ENCODE data around the gene PAK1IP1.
A peak's percentile ranks its signal among the peaks of the same experiment; 100 is the strongest.

Gene PAK1IP1

DNA sequence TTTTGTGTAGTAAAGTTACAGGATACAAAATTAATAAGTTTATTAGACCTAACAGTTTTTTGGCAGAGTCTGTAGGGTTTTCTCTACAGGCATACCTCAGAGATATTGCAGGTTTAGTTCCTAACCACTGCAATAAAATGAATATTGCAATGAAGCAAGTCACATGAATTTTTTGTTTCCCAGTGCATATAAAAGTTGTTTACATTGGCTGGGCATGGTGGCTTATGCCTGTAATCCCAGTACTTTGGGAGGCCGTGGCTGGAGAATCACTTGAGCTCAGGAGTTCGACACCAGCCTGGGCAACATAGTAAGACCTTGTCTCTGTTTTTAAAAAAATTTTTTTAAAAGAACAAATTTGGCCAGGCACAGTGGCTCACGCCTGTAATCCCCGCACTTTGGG lies 16.3 kb upstream of the PAK1IP1 start:
- Histone ChIP-seq H3K36me3 (ENCODE audit: insufficient read depth, low read length) (no peaks in the 10 kb centered on the region), H3K9me2 (replicated peaks; ENCODE audit: low read depth, low read length) (no peaks in the 10 kb centered on the region), H2AFZ (ENCODE audit: low read length) (no peak overlapping the region), H3K4me2 (ENCODE audit: low read depth, low read length, poor library complexity, severe bottlenecking) (no peak overlapping the region), H3K4me3 (ENCODE audit: low read length, poor library complexity, severe bottlenecking) (no peak overlapping the region), H3K27me3 (ENCODE audit: insufficient read depth, low read length, poor library complexity, severe bottlenecking) (no peaks in the 10 kb centered on the region), H3F3A (ENCODE audit: low read depth) (no peaks in the 10 kb centered on the region), H3K79me2 (ENCODE audit: insufficient read depth, low read length) (no peaks in the 10 kb centered on the region), H4K20me1 (ENCODE audit: insufficient read depth, low read length, poor library complexity, severe bottlenecking) (no peaks in the 10 kb centered on the region), H3K9me3 (ENCODE audit: insufficient read depth, low read depth, low read length) (peaks cover 2% of the 10 kb centered on the region; the same call in 1 of the 2 replicates), H3K4me1 (ENCODE audit: insufficient read depth, low read length, poor library complexity, severe bottlenecking) (peaks cover 5% of the 10 kb centered on the region), H3K9ac (ENCODE audit: low read depth, low read length, poor library complexity, severe bottlenecking) (no peak overlapping the region)
- TF ChIP-seq, protein P1, sequence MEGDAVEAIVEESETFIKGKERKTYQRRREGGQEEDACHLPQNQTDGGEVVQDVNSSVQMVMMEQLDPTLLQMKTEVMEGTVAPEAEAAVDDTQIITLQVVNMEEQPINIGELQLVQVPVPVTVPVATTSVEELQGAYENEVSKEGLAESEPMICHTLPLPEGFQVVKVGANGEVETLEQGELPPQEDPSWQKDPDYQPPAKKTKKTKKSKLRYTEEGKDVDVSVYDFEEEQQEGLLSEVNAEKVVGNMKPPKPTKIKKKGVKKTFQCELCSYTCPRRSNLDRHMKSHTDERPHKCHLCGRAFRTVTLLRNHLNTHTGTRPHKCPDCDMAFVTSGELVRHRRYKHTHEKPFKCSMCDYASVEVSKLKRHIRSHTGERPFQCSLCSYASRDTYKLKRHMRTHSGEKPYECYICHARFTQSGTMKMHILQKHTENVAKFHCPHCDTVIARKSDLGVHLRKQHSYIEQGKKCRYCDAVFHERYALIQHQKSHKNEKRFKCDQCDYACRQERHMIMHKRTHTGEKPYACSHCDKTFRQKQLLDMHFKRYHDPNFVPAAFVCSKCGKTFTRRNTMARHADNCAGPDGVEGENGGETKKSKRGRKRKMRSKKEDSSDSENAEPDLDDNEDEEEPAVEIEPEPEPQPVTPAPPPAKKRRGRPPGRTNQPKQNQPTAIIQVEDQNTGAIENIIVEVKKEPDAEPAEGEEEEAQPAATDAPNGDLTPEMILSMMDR (conservative IDR thresholded peaks at IDR 0.05; ENCODE audit: low read length): no peak
- TF ChIP-seq EZH2phosphoT487 (IDR thresholded peaks at IDR 0.05; ENCODE audit: borderline replicate concordance): no peak

DNA sequence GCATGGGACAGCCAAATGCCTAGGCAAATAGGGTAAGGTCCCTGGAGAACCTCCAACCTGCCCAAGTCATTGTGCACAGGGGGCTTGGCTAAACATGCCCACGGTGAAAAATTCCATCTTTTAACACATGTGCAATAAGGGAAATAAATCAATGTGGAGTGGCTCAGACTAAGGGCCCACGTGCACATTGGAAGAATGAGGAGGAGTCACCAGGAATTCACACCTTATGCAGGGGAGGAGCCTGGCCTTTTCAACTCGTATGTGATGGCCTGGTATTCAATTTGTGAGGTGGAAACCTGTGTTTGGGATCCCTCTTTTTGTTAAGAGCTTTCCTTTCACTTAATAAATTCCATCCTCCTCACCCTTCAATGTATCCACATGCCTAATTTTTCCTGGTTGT lies 13.0 kb upstream of the PAK1IP1 start:
- Histone ChIP-seq H3K4me2 (ENCODE audit: low read depth, low read length, poor library complexity, severe bottlenecking) (no peak overlapping the region), H3K4me3 (ENCODE audit: low read length, poor library complexity, severe bottlenecking) (no peak overlapping the region)

DNA sequence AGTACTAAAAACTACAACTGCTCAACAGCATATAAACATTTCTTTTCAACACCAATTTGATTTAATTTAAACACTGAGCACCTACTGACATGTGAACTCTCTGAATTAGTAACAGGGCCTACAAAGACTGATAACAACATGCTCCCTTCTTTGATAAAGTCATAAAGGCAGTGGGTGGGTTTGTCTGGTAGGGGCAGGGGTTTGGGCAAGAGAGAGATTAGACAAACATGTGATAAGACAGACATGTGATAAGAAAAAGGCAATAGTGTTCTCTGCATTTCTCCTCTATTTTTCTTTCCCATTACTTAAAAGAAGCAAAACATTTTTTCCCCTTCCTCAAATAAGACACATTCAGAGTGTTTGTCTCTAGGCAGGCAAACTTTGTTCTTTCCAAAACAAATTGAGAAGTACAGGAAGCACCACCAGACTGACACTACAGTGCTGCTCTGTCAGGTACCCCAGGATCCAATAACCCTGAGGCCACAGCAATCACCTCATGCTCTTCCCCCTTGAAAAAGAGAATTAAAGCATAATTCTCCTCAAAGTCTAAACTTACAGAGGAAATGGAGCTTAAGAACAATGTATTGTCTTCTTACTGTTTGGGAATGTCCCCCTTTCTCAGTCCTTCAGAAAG lies 12.3 kb upstream of the PAK1IP1 start:
- Histone ChIP-seq H3K79me2 (ENCODE audit: insufficient read depth, low read length) (no peaks in the 10 kb centered on the region), H3K27me3 (ENCODE audit: insufficient read depth, low read length, poor library complexity, severe bottlenecking) (no peaks in the 10 kb centered on the region), H3K4me1 (ENCODE audit: insufficient read depth, low read length, poor library complexity, severe bottlenecking) (peaks cover 5% of the 10 kb centered on the region), H3K9me3 (ENCODE audit: insufficient read depth, low read depth, low read length) (peaks cover 2% of the 10 kb centered on the region; the same call in 1 of the 2 replicates), H2AFZ (ENCODE audit: low read length) (peak overlapping the region; percentile 73), H3K4me3 (ENCODE audit: low read length, poor library complexity, severe bottlenecking) (no peak overlapping the region), H4K20me1 (ENCODE audit: insufficient read depth, low read length, poor library complexity, severe bottlenecking) (no peaks in the 10 kb centered on the region), H3K9ac (ENCODE audit: low read depth, low read length, poor library complexity, severe bottlenecking) (no peak overlapping the region), H3F3A (ENCODE audit: low read depth) (no peaks in the 10 kb centered on the region), H3K36me3 (ENCODE audit: insufficient read depth, low read length) (no peaks in the 10 kb centered on the region), H3K9me2 (replicated peaks; ENCODE audit: low read depth, low read length) (no peaks in the 10 kb centered on the region), H3K4me2 (ENCODE audit: low read depth, low read length, poor library complexity, severe bottlenecking) (no peak overlapping the region)
- TF ChIP-seq EZH2phosphoT487 (IDR thresholded peaks at IDR 0.05; ENCODE audit: borderline replicate concordance): no peak
- TF ChIP-seq, protein P1 (conservative IDR thresholded peaks at IDR 0.05; ENCODE audit: low read length): no peak

More for the DNA sequence above, 13.0 kb upstream of the PAK1IP1 start:
- peaks cover 2% of the 10 kb centered on the region; the same call in 1 of the 2 replicates for H3K9me3 ChIP-seq (ENCODE audit: insufficient read depth, low read depth, low read length)
- H3K9me2 ChIP-seq (replicated peaks; ENCODE audit: low read depth, low read length): no peaks in the 10 kb centered on the region
- no peaks in the 10 kb centered on the region for H3K27me3 ChIP-seq (ENCODE audit: insufficient read depth, low read length, poor library complexity, severe bottlenecking)
- no peaks in the 10 kb centered on the region for H3F3A ChIP-seq (ENCODE audit: low read depth)
- H3K4me1 ChIP-seq (ENCODE audit: insufficient read depth, low read length, poor library complexity, severe bottlenecking): peaks cover 5% of the 10 kb centered on the region
- no peaks in the 10 kb centered on the region for H4K20me1 ChIP-seq (ENCODE audit: insufficient read depth, low read length, poor library complexity, severe bottlenecking)
- H2AFZ ChIP-seq (ENCODE audit: low read length): no peak overlapping the region
- TF ChIP-seq, protein P1 (conservative IDR thresholded peaks at IDR 0.05; ENCODE audit: low read length): no peak
- no peak for TF ChIP-seq EZH2phosphoT487 (IDR thresholded peaks at IDR 0.05; ENCODE audit: borderline replicate concordance)
- H3K9ac ChIP-seq (ENCODE audit: low read depth, low read length, poor library complexity, severe bottlenecking): no peak overlapping the region
- H3K36me3 ChIP-seq (ENCODE audit: insufficient read depth, low read length): no peaks in the 10 kb centered on the region
- no peaks in the 10 kb centered on the region for H3K79me2 ChIP-seq (ENCODE audit: insufficient read depth, low read length)

All from Loucy (cell line).